ENCODE data around the gene PRR11.
"Not testable (repeated sequence)": the region's sequence is repeated elsewhere in the genome, so short reads cannot be mapped to it uniquely, and the experiment has no call there.

Gene PRR11

DNA sequence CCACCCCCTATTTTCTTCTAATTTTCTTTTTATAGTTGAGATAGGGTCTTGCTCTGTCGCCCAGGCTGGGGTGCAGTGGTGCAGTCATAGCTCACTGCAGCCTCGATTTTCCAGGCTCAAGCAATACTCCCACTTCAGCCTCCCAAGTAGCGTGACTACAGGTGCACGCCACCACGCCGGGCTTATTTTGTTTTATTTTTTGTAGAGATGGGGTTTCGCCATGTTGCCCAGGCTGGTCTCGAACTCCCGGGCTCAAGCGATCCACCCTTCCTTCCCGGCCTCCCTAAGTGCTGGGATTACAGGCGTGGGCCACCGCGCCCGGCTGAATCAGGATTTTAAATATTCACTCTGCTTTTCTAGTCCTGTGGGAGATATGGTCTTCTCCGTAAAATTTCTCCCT lies 63.8 kb downstream of the PRR11 start:
- DNase-seq (ENCODE audit: low read depth) = no peak
- TF ChIP-seq, protein P1, sequence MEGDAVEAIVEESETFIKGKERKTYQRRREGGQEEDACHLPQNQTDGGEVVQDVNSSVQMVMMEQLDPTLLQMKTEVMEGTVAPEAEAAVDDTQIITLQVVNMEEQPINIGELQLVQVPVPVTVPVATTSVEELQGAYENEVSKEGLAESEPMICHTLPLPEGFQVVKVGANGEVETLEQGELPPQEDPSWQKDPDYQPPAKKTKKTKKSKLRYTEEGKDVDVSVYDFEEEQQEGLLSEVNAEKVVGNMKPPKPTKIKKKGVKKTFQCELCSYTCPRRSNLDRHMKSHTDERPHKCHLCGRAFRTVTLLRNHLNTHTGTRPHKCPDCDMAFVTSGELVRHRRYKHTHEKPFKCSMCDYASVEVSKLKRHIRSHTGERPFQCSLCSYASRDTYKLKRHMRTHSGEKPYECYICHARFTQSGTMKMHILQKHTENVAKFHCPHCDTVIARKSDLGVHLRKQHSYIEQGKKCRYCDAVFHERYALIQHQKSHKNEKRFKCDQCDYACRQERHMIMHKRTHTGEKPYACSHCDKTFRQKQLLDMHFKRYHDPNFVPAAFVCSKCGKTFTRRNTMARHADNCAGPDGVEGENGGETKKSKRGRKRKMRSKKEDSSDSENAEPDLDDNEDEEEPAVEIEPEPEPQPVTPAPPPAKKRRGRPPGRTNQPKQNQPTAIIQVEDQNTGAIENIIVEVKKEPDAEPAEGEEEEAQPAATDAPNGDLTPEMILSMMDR (IDR thresholded peaks at IDR 0.05; ENCODE audit: insufficient read depth, low read depth, low read length, missing control alignments) = no peak
- H3K4me3 ChIP-seq (ENCODE audit: low read length) = no peak overlapping the region

DNA sequence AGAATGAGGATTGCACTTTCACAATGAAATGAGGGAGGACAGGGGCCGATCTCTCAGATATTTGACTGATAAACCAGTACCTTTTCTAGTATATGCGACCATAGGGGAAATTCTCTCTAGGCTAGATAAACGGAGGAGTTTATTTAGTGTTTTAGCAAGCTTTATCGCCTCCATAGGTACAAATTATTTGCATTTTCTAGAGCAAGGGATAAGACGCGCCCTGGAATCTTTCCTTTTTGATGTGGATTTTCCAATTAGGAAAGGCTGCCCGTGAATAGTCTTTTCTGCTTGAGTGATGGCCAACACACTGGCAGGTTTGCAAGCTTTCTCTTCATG lies 64.4 kb downstream of the PRR11 start:
- TF ChIP-seq, protein P1 (IDR thresholded peaks at IDR 0.05; ENCODE audit: insufficient read depth, low read depth, low read length, missing control alignments) = no peak
- no peak for DNase-seq (ENCODE audit: low read depth)
- peak overlapping the region; percentile 91 for H3K4me3 ChIP-seq (ENCODE audit: low read length)

DNA sequence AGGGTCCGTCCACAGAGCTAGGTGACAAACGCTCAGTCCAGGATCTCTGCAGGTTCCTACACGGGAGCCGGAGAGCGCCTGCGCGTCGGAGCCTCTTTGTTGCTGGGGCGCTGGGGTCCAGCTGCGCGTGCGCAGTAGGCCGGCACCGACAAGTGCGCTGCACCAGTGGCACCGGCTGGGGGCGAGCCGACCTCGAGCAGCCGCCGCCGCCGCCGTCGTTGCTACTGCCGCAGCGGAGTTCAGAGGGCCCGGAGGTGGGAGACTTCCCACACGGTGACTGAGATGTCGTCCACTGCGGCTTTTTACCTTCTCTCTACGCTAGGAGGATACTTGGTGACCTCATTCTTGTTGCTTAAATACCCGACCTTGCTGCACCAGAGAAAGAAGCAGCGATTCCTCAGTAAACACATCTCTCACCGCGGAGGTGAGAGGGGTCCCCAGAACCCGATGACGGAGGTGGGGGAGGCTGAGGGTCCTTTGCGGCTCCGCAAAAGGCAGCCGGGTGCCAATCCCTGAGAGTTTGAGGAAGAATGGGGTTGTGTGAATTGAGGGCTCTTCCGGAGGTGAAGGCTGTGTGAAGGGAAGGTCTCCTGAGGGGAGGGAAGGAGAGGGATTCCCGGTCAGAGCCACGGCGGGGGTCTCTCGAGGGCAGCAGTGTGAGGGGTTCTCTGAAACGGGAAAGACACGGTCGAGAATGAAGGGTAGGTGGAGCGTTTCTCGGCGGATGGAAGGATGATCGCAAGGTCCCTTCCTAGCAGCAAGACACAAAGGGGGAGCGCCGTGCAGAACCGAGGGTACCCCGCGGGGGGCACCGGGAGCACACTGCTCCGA lies 65.0 kb downstream of the PRR11 start, which contains the start of gene GDPD1:
GDPD1 (plus strand) TSS at position 184 of the 831 bp plus-strand sequence; CDS start at position 283, 99 bp downstream.
- peak within 1 kb of the TSS; percentile 91 for H3K4me3 ChIP-seq (ENCODE audit: low read length)
- TF ChIP-seq, protein P1 (IDR thresholded peaks at IDR 0.05; ENCODE audit: insufficient read depth, low read depth, low read length, missing control alignments) = peak; percentile 35
- DNase-seq (ENCODE audit: low read depth) = peak; percentile 95

DNA sequence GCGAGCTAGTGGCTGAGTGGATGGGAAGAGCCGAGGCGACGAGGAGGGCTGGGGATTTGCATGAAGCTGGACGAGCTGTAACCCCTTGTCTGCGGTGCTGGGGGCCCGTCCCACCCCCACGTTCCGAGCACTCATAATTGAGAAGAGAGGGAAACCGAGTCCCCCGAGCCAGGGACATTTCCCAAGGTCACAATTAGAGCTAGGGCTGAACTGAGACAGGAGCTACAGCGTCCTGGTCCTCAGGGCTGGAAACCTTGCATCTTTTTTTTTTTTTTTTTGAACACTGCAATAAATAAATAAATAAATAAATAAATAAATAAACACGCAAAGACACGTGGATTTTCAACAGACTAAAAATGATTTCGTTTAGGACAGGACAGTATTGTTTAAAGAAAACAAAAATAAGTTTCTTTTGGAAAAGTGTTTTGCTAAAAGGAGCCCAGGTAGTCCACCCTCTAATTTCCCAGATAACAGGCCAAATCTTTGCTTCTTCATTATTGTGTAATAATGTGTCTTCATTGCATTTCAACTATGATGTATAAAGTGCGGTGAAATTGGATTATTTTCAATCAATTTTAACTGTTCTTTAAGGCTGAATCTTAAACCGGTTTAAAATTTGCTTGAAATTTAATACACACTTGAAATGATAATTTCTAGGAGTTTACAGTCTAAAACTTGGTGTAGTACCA lies 65.8 kb downstream of the PRR11 start:
- TF ChIP-seq, protein P1 (IDR thresholded peaks at IDR 0.05; ENCODE audit: insufficient read depth, low read depth, low read length, missing control alignments) = no peak
- H3K4me3 ChIP-seq (ENCODE audit: low read length) = peak overlapping the region; percentile 91
- peak; percentile 9 for DNase-seq (ENCODE audit: low read depth)

DNA sequence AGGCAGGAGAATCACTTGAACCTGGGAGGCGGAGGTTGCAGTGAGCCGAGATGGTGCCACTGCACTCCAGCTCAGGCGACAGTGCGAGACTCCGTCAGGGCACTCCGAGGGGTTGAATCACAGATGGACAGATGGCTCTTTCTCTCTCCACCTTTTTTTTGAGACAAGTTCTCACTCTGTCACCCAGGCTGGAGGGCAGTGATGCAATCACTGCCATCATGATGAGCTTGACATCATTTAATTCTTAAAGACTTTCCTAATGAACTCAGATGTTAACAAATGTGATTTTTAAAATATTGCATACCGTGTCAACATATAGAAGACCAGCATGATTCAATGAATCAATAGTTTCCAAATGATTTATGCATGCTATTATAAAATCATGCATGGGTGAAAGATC lies 68.3 kb downstream of the PRR11 start:
- TF ChIP-seq, protein P1 (IDR thresholded peaks at IDR 0.05; ENCODE audit: insufficient read depth, low read depth, low read length, missing control alignments) = no peak
- no peak for DNase-seq (ENCODE audit: low read depth)

DNA sequence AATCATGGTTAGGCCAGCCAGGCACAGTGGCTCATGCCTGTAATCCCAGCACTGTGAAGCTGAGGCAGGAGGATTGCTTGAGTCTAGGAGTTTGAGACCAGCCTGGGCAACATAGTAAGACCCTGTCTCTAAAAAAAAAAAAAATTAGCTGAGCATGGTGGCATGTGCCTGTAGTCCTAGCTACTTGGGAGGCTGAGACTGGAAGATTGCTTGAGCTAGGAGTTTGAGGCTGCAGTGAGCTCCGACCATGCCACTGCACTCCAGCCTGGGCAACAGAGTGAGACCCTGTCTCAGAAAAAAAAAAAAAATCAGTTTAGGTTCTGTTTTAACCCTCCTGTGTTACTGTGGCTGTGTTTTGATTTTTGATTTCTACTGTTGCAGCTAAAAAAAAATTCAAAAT lies 73.0 kb downstream of the PRR11 start:
- H3K4me3 ChIP-seq (ENCODE audit: low read length); DNase-seq (ENCODE audit: low read depth): not testable (repeated sequence)

More for the DNA sequence above, 68.3 kb downstream of the PRR11 start:
- H3K4me3 ChIP-seq (ENCODE audit: low read length) = no peak overlapping the region

DNA sequence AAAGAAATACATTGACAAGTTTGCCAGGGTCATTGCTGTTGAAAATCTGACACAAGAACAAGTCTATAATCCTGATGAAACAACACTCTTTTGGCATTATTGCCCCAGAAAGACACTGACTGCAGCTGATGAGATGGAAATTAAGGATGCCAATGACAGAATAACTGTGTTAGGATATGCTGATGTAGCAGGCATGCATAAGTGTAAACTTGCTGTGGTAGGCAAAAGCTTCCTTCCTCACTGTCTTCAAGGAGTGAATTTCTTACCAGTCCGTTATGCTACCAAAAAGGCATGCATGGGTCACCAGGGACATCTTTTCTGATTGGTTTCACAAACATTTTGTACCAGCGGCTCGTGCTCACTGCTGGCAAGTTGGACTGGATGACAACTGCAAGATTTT lies 75.2 kb downstream of the PRR11 start:
- TF ChIP-seq, protein P1 (IDR thresholded peaks at IDR 0.05; ENCODE audit: insufficient read depth, low read depth, low read length, missing control alignments) = no peak
- no peak for DNase-seq (ENCODE audit: low read depth)
- no peak overlapping the region for H3K4me3 ChIP-seq (ENCODE audit: low read length)
